SIG-M5 (cell line): ENCODE data around the gene SLC22A16.

Source experiments
- DNase-seq: peaks from one replicate; lab custom pipeline; 2025; lab: John Stamatoyannopoulos, UW

SLC22A16 gene

DNA sequence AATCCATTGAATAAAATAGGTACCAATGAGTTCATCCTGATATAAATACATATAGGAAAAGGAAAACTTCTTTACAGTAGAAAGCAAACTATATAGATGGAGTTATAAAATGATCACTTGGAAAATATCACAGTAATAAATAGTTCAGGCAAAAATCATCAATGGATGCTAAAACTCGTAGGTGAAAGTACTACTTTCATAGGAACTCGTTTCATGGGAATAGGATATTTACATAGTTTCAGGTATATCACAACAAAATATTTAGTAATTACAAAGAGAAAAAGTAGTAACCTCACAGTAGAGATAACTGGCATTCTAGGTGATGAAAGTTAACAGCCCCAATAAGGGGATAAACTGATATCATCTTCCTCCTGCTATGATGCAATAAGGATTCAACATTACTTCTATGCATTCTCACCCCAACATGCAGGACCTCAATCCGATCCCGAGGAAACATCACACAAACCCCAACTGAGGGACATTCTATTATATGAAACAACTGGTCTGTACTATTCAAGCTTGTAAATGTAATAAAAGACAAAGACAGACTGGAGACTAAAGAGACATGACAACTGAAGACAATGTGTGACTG lies 74.7 kb downstream of the SLC22A16 start:
- no peak for DNase-seq

DNA sequence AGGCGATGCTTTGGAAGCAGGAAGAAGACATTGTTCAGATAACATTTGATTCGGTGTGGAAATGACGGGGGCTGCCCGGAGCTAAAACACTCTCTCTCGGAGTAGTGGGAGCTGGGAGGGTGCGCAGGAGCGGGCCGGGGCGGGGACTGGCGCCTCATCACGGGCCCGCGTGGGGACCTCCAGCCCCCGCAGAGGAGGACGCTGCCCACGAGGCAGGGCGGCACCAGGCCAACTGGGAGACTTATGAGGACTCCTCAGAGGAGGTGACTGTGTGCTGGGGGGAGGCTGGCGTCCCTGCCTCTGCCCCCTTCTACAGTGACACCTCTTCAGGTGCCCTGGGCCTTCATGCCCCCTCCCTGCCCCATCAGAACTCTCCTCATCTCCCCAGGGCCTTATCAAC lies 76.2 kb downstream of the SLC22A16 start:
- DNase-seq = no peak

DNA sequence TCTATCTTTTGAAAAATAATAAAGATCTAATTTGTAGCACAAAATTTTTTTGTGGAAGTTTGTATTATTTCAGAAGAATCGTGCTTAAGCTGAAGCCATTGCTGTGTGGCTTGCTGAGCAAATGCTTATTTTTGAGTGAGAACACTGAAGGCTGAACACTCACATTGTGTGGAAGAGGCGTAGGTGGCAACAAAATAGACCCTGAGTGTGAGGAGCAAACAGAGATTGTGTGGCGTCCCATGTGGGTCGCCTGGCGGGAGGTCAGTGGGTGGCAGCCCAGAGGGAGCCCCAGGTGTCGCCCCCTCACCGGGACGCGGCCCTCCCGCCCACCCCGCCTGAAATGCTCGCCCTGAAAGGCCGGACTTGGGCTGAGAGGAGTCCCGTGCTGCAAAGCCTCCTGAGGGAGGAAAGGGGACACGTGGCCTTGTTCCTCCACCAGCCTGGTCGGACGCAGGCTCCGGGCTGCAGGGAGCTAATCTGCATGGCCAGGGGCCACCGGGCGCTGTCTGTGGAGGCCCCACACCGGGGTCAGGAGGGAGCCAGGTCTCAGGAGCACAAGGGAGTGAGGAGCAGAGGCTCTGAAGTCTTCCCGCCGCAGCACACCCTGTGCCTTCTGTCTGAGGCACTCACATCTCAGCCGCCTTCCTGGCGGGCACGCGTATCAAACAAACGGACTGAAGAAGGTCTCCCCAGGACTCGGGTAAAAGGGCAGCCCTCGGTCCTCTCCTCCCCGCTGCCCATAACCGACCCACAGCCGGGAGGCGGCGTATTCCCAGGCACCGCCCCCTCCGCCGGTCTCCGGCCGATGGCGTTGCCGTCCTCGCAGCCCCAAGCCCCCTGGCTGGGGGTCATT lies 77.0 kb downstream of the SLC22A16 start:
- DNase-seq = no peak

DNA sequence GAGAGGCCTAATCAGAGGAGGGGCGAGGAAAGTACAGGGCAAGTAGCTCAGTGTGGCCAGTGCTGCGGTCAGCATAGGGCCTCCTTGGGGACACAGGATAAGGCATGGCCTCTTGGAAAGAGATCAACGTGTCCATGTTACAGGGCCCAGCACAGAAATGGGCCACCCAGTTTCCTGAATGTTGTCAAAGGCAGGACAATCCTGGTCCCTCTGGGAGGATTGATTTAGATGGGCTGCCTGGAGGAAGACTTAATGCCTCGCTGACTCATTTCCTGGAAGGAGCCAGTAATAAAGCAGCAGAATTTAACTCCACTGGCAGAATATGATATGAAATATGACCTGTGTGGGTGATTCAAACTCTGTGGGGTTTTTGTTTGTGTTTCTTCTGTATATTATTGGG lies 77.6 kb downstream of the SLC22A16 start:
- no peak for DNase-seq

DNA sequence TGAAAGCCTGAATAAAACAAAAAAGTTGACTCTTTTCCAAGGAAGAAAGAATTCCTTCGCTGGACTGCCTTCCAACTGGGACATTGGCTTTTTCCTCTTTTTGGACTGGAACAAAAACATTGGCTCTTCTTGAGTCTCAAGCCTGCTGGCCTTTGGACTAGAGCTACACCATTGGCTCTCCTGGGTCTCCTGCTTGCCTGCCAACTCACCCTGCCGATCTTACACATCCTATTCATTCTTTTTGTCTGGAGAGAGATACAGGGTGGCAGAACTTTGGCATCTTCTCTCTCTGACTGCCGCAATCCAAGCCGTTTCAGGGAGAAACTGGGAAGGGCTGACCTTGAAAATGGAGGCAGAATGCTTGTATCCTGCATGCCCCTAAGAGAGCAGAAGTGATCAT lies 81.2 kb downstream of the SLC22A16 start:
- no peak for DNase-seq

DNA sequence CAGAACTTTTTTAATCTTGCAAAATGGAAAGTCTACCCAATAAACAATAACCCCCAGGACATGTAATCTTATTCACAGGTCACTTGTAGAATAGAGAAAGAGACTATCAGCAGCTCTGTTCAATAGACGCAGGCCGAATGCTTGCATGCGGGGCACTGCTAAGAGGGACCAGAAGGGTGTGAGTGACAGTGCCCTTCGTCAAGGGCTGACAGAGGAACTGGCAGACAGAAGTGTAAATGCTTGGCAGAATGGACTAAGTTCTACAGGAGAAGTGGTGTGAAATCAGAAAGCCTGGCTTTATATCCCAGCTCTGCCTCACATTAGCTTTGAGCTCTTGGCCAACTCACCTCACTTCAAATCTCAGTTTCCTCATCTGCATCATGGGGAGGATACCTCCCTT lies 82.0 kb downstream of the SLC22A16 start:
- DNase-seq = no peak

DNA sequence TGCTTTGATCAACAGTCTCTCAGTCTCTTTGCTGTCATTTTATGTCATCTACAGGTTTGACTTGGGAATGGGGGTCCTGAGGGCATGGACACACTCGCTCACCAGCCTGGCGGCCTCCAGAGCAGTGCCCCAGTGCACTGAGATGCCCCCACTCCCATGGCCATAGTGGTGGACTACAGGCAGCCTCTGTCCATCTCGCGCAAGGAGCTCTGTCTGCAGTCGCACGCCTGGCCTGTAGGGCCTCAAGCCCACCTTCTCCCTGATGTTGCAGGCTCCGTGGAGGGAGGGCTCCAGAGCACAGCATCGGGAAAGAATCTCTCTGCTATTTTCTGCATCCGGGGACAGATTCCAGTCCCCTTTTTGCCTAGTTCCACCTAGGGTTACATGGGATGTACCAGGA lies 83.7 kb downstream of the SLC22A16 start:
- no peak for DNase-seq

DNA sequence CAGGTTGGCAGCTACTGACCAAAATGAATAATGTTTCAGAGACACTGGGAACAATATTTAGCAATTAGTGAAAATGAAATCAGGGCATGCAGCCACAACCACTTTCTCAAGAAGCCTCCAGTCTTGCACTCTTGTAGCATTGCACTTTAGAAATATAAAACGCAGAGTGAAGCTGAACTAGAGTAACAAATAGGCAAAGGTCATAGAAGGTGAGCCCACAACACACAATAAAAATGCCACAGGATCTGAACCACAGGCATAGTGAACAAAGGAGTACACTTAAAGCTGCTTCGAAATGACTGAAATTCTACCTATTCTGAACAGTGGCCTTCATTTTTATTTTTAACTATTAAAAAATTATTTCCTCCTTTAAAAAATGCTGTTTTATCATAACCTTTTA lies 86.0 kb downstream of the SLC22A16 start:
- DNase-seq = no peak

DNA sequence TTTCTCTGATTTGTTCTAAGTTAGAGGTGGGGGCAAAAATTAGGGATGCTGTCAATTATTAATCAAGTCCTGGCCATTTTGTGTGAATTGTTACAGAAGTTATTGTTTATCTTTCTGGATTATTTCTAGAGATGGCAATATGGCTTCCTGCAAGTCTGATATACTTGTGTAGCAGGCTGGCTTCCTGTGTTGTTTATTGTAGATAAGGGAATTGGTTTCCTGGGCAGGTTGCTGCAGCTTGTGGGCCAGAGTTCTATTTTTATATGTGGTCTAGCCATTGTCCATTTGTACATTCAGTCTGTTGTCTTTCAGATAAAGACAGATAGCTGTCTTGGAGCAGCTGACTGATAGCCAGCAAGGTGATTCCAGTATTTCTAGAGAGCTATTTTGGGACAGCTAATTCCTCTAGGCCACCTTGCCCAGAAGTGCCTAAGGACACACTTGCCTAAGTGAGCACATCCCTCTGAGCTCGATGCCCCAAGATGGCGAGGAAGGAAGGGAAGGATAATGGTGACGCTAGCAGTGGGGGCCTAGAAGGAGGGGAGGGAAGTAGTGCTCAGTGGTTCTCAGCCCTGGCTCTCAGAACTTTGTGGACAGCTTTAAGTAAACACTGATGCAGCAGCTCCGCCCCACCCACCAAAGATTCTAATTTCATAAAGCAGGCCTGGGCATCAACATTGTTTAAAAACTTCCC lies 86.6 kb downstream of the SLC22A16 start:
- no peak for DNase-seq

DNA sequence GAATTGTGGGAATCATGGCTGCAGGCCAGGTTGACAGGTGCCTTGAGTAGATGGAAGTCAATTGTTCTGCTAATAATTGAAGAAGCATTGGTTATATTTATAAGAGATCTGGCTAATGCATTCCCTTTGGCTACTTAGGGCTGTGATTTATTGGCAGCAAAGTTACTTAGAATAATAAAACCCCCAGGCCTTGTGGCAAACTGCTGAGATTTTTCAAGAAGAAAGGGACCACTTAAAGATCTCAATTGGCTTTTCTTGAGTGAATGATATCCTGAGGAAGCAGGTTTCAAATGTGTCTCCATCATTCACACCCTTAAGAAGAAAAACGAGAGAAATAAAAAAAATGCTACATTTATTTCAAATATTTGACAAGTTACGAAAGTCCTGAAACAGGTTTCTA lies 88.4 kb downstream of the SLC22A16 start:
- DNase-seq = no peak

DNA sequence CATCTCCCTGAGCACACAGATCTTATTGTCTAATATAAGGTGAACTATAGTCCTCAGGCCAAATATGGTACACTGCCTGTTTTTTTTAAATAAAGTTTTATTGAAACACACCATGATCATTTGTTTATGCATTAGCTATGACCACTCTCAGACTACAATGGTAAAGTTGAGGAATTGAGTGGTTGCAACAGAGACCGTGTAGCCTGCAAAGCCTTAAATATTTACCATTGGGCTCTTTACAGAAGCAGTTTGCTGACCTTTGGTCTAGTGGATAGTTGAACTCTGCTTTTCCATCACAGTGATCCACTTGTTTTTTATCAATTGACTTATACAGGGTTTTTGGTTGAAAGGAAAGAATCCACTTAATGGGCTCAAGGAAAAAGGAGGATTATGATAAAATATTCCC lies 91.0 kb downstream of the SLC22A16 start:
- no peak for DNase-seq

DNA sequence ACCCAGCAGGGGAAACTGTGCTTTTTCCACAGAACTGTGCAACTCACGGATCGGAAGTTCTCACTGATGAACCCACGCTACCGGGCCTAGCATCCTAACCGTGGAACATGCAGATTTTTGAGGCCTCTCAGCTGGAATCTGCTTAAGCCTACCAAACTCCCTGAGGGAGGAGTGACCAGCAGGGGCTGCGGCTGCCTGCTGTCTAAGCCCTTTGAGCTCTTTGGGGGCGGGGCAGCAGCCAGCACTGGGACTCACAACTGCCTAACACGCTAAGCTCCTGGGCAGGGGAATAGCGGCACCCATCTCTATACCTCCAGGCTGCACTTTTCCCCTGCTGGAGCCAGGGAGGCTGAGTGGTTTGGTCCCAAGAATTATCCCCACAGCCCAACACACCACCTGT lies 97.9 kb downstream of the SLC22A16 start:
- no peak for DNase-seq
